GM23248 (cell line): ENCODE data around the gene MSS51. TPM values are rescaled to one million over a fixed set of nuclear protein-coding genes. Genes with fewer than 3 reads are reported as not detected.

Source experiments
- DNase-seq: peaks from one replicate; pipeline ENCODE4 v3.0.0-alpha.2; 2015
- H2AFZ ChIP-seq: fragments of 200-600 bp; sonication (generic); 2 replicates; pipeline ENCODE4 v1.6.1; 2016; ENCODE audit warnings: antibody characterized with exemption
- H3F3A ChIP-seq: fragments of 200-600 bp; sonication (generic); 2 replicates; pipeline ENCODE4 v1.6.1; 2016; ENCODE audit warnings: mild to moderate bottlenecking, antibody characterized with exemption, mixed run types; ENCODE audit not compliant: insufficient read depth
- H3K27ac ChIP-seq: fragments of 200-600 bp; sonication (generic); 2 replicates; pipeline ENCODE4 v1.5.1; 2016; ENCODE audit warnings: mild to moderate bottlenecking
- H3K27me3 ChIP-seq: fragments of 200-600 bp; sonication (generic); replicated peaks from 2 replicates; pipeline ENCODE4 v1.6.1; 2016; ENCODE audit warnings: mild to moderate bottlenecking; ENCODE audit not compliant: insufficient read depth
- H3K36me3 ChIP-seq: fragments of 200-600 bp; sonication (generic); 2 replicates; pipeline ENCODE4 v1.6.1; 2016; ENCODE audit warnings: low read depth, mild to moderate bottlenecking
- H3K4me1 ChIP-seq: fragments of 200-600 bp; sonication (generic); 2 replicates; pipeline ENCODE4 v1.6.1; 2016; ENCODE audit warnings: mild to moderate bottlenecking; ENCODE audit not compliant: insufficient read depth
- H3K4me2 ChIP-seq: fragments of 200-600 bp; sonication (generic); one replicate; pipeline ENCODE4 v1.6.1; 2016; ENCODE audit warnings: mild to moderate bottlenecking; ENCODE audit not compliant: unreplicated experiment
- H3K4me3 ChIP-seq: fragments of 200-600 bp; sonication (generic); 2 replicates; pipeline ENCODE4 v1.5.1; 2016; ENCODE audit warnings: mild to moderate bottlenecking
- H3K79me2 ChIP-seq: fragments of 200-600 bp; sonication (generic); 2 replicates; pipeline ENCODE4 v1.6.1; 2016; ENCODE audit warnings: mild to moderate bottlenecking; ENCODE audit not compliant: insufficient read depth
- H3K9ac ChIP-seq: fragments of 200-600 bp; sonication (generic); 2 replicates; pipeline ENCODE4 v1.6.1; 2016; ENCODE audit warnings: mild to moderate bottlenecking
- H3K9me2 ChIP-seq: fragments of 200-600 bp; sonication (generic); 2 replicates; pipeline ENCODE4 v1.6.1; 2016; ENCODE audit warnings: mixed run types, mild to moderate bottlenecking, moderate library complexity; ENCODE audit not compliant: insufficient read depth
- H3K9me3 ChIP-seq: fragments of 200-600 bp; sonication (generic); one replicate; pipeline ENCODE4 v1.6.1; 2017; ENCODE audit warnings: low read depth
- H4K20me1 ChIP-seq: fragments of 200-600 bp; sonication (generic); 2 replicates; pipeline ENCODE4 v1.6.0; 2016; ENCODE audit not compliant: insufficient read depth
- EZH2 ChIP-seq: fragments of 200-600 bp; sonication (generic); IDR thresholded peaks from 2 replicates; pipeline ENCODE4 v1.6.1; 2018; ENCODE audit warnings: antibody characterized with exemption, mild to moderate bottlenecking; ENCODE audit not compliant: insufficient read depth, poor library complexity, severe bottlenecking
- EZH2phosphoT487 ChIP-seq: fragments of 200-600 bp; sonication (generic); IDR thresholded peaks from 2 replicates; pipeline ENCODE4 v1.6.1; 2018; ENCODE audit warnings: antibody characterized with exemption, moderate library complexity, mild to moderate bottlenecking, low read depth; ENCODE audit not compliant: insufficient read depth
- WGBS, 2 experiments: methylation state at CpG; one replicate each; pipeline ENCODE4 v1.1.6; 2015 to 2017; ENCODE audit warnings: low lambda C conversion rate in 2 of 2, low coverage in 1 of 2; ENCODE audit errors: missing lambda C conversion rate in 2 of 2; 5-methylcytosine and 5-hydroxymethylcytosine counted together
- in situ Hi-C: fragments of 300-500 bp; cut with MboI; formaldehyde crosslinking; loops from 2 replicates; pipeline ENCODE4 v1.15.0; 2020
- polyA plus RNA-seq: library from polyadenylated mRNA; unstranded; fragments of >200 nt; fragmentation: Nextera tagmentation; extraction: Ambion mirVana; gene quantifications from 2 replicates; pipeline ENCODE4 v1.2.1, GENCODE V29; 2016
- total RNA-seq: library from RNA; depleted of rRNA; stranded (reverse); fragments of >200 nt; shearing (Covaris generic); gene quantifications from 2 replicates; pipeline ENCODE4 v1.2.3, GENCODE V29; 2014

MSS51 gene
- total and polyA plus RNA-seq, 2 experiments from 2014 or later = 0.26 to 1.5 TPM

DNA sequence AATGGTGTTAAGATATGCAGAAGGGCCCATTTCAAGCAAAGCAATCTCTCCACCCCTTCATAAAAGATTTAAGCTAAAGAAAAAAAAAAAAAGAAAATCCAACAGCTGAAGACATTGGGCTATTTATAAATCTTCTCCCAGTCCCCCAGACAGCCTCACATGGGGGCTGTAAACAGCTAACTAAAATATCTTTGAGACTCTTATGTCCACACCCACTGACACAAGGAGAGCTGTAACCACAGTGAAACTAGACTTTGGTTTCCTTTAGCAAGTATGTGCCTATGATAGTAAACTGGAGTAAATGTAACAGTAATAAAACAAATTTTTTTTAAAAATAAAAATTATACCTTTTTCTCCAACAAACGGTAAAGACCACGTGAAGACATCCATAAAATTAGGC lies 33.8 kb upstream of the MSS51 start:
- 48 to 62% methylated on average over 2 of the region's 2 CpGs for WGBS, 2 experiments

GRCh38 chr10:73465978-73466726 lies 32.8 kb upstream of the MSS51 start:
- H3K4me1 ChIP-seq = no peaks in the 10 kb centered on the region
- no peak overlapping the region for H2AFZ ChIP-seq
- no peak overlapping the region for H3K4me2 ChIP-seq
- no peaks in the 10 kb centered on the region for H4K20me1 ChIP-seq
- no peaks in the 10 kb centered on the region for H3K79me2 ChIP-seq
- no peaks in the 10 kb centered on the region for H3K9me3 ChIP-seq
- no peak overlapping the region for H3K4me3 ChIP-seq
- H3K27me3 ChIP-seq = no peaks in the 10 kb centered on the region
- TF ChIP-seq EZH2phosphoT487 (no peak), EZH2 (no peak)
- no peak overlapping the region for H3K27ac ChIP-seq
- H3F3A ChIP-seq = no peaks in the 10 kb centered on the region
- in situ Hi-C loops = no loop called here
- WGBS, 2 experiments = 92 to 97% methylated on average over 2 of the region's 2 CpGs
- H3K9ac ChIP-seq = no peak overlapping the region
- DNase-seq = no peak
- H3K36me3 ChIP-seq = peaks cover 62% of the 10 kb centered on the region
- no peaks in the 10 kb centered on the region for H3K9me2 ChIP-seq

More for the DNA sequence above, 33.8 kb upstream of the MSS51 start:
- no peak overlapping the region for H3K4me2 ChIP-seq
- no peaks in the 10 kb centered on the region for H3K79me2 ChIP-seq
- no peak overlapping the region for H3K9ac ChIP-seq
- TF ChIP-seq EZH2 = no peak
- no peak overlapping the region for H3K27ac ChIP-seq
- in situ Hi-C loops = no loop called here
- H3K36me3 ChIP-seq = peaks cover 72% of the 10 kb centered on the region
- H3K27me3 ChIP-seq = no peaks in the 10 kb centered on the region
- no peaks in the 10 kb centered on the region for H3K9me3 ChIP-seq
- H4K20me1 ChIP-seq = no peaks in the 10 kb centered on the region
- no peak for DNase-seq
- no peak overlapping the region for H3K4me3 ChIP-seq
- H3F3A ChIP-seq = no peaks in the 10 kb centered on the region
- H3K9me2 ChIP-seq = no peaks in the 10 kb centered on the region
- H2AFZ ChIP-seq = no peak overlapping the region
- no peaks in the 10 kb centered on the region for H3K4me1 ChIP-seq

GRCh38 chr10:73460897-73461296 lies 27.5 kb upstream of the MSS51 start:
- H4K20me1 ChIP-seq = no peaks in the 10 kb centered on the region
- no peak overlapping the region for H3K9ac ChIP-seq
- H3K9me2 ChIP-seq = no peaks in the 10 kb centered on the region
- no peak overlapping the region for H2AFZ ChIP-seq
- in situ Hi-C loops = no loop called here
- TF ChIP-seq EZH2phosphoT487 (no peak), EZH2 (no peak)
- H3K4me3 ChIP-seq = no peak overlapping the region
- H3K36me3 ChIP-seq = peaks cover 23% of the 10 kb centered on the region
- no peaks in the 10 kb centered on the region for H3K9me3 ChIP-seq
- H3K4me2 ChIP-seq = no peak overlapping the region
- 96 to 98% methylated on average over 4 of the region's 4 CpGs for WGBS, 2 experiments
- H3K4me1 ChIP-seq = no peaks in the 10 kb centered on the region
- no peaks in the 10 kb centered on the region for H3K79me2 ChIP-seq
- no peak overlapping the region for H3K27ac ChIP-seq
- no peaks in the 10 kb centered on the region for H3F3A ChIP-seq
- H3K27me3 ChIP-seq = no peaks in the 10 kb centered on the region
- no peak for DNase-seq

DNA sequence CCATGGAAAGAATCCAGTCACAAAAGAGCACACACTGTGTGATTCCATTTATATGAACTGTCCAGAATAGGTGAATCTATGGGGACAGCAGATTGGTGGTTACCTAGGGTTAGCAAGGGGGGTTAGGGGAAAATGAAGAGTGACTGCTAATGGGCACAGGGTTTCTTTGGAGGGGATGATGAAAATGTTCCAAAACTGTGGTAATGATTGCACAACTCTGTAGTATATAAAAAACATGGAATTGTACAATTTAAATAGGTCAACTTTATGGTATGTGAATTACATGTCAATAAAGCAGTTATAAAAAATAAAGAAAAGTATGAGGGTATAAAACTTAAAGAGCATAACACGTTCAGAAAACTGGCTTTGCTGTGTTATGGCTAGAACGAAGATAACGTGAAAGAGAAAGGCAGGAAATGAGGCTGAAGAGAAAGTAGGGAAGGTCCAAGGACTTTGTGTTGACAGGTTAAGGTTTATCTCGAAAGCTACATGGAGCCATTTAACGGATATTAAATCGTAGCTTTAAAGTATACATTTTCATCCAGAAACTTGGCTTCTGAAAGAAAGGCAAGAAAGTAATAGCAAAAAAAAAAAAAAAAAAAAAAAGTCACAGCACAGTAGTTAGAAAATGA lies 26.4 kb upstream of the MSS51 start:
- no peak for DNase-seq
- WGBS, 2 experiments = 85 to 87% methylated on average over 6 of the region's 6 CpGs

More for the DNA sequence above, 26.4 kb upstream of the MSS51 start:
- H3K4me1 ChIP-seq = no peaks in the 10 kb centered on the region
- H2AFZ ChIP-seq = no peak overlapping the region
- no peaks in the 10 kb centered on the region for H3K79me2 ChIP-seq
- H3F3A ChIP-seq = no peaks in the 10 kb centered on the region
- in situ Hi-C loops = no loop called here
- no peaks in the 10 kb centered on the region for H3K9me2 ChIP-seq
- no peaks in the 10 kb centered on the region for H3K9me3 ChIP-seq
- H3K27ac ChIP-seq = no peak overlapping the region
- no peak overlapping the region for H3K4me3 ChIP-seq
- peaks cover 14% of the 10 kb centered on the region for H3K36me3 ChIP-seq
- no peak overlapping the region for H3K4me2 ChIP-seq
- no peaks in the 10 kb centered on the region for H4K20me1 ChIP-seq
- TF ChIP-seq EZH2phosphoT487 = no peak
- no peak for TF ChIP-seq EZH2
- H3K27me3 ChIP-seq = no peaks in the 10 kb centered on the region
- no peak overlapping the region for H3K9ac ChIP-seq
